Stomach (tissue), 9 donors: ENCODE measurements around the gene TP73. TPM values are rescaled to one million over a fixed set of nuclear protein-coding genes. Genes with fewer than 3 reads are reported as not detected.

Source experiments
- DNase-seq, 2 donors: peaks; one replicate each; pipeline versions ENCODE4 v3.0.0 to v3.0.0-alpha.2; 2013 to 2019
- H3K27ac ChIP-seq, 5 donors: fragments of 200-600 bp in 4 of 5; sonication (generic) in 4 of 5; one replicate each; pipeline ENCODE4 v1.5.1; 2013 to 2019; ENCODE audit warnings: mild to moderate bottlenecking in 1 of 5, moderate library complexity in 1 of 5
- H3K27me3 ChIP-seq, 3 donors: fragments of 200-600 bp; sonication (generic); one replicate each; pipeline ENCODE4 v1.5.1; 2017 to 2019; ENCODE audit warnings: mixed run types in 1 of 3
- H3K36me3 ChIP-seq, 4 donors: fragments of 200-600 bp; sonication (generic); 1 replicate in 3 of 4; 2 replicates in 1 of 4; pipeline ENCODE4 v1.5.1; 2016 to 2019
- H3K4me1 ChIP-seq, 4 donors: fragments of 200-600 bp; sonication (generic); one replicate each; pipeline ENCODE4 v1.5.1; 2016 to 2019
- H3K4me3 ChIP-seq, 4 donors: fragments of 200-600 bp; sonication (generic) in 3 of 4; one replicate each; pipeline ENCODE4 v1.5.1; 2016 to 2019; ENCODE audit warnings: mild to moderate bottlenecking in 1 of 4
- H3K9me3 ChIP-seq, 4 donors: fragments of 200-600 bp; sonication (generic); one replicate each; pipeline ENCODE4 v1.5.1; 2016 to 2019
- CTCF ChIP-seq, 7 experiments: fragments of 450-650 bp in 4 of 7; fragments of 200-600 bp in 3 of 7; sonication (generic) in 3 of 7; IDR thresholded peaks; one replicate each; pipeline ENCODE4 v1.5.1; 2016 to 2019; ENCODE audit warnings: antibody characterized with exemption in 7 of 7, control low read depth in 2 of 7, mild to moderate bottlenecking in 1 of 7
- EP300 ChIP-seq: sonication (generic); formaldehyde crosslinking; IDR thresholded peaks from one replicate; pipeline ENCODE4 v1.6.1; 2017; ENCODE audit warnings: antibody characterized with exemption
- POLR2A ChIP-seq, 4 donors: fragments of 450-650 bp; IDR thresholded peaks; one replicate each; pipeline ENCODE4 v1.6.1; 2016; ENCODE audit warnings: antibody characterized with exemption in 4 of 4, control low read depth in 2 of 4, mild to moderate bottlenecking in 1 of 4, moderate library complexity in 1 of 4
- POLR2AphosphoS5 ChIP-seq, 3 donors: sonication (generic); formaldehyde crosslinking; IDR thresholded peaks; one replicate each; pipeline ENCODE4 v1.6.1; 2016; ENCODE audit warnings: antibody characterized with exemption in 3 of 3
- WGBS, 5 donors: extraction: QIAGEN DNeasy Blood & Tissue Kit in 3 of 5; methylation state at CpG; one replicate each; pipeline versions ENCODE4 v1.1.5 to v1.1.7; 2013 to 2018; 5-methylcytosine and 5-hydroxymethylcytosine counted together
- intact Hi-C: fragments of 100-400 bp; cut with DNase I; formaldehyde crosslinking; loops from one replicate; pipeline ENCODE4 v1.15.1; 2023; ENCODE audit warnings: low total_unique reads
- polyA plus RNA-seq, 3 donors: library from polyadenylated mRNA; stranded (reverse); fragments of 200-250 nt; gene quantifications; one replicate each; pipeline ENCODE4 v1.2.3, GENCODE V29; 2013
- total RNA-seq, 5 donors: library from RNA; depleted of rRNA; stranded (reverse); fragments of >200 nt; gene quantifications; one replicate each; pipeline versions ENCODE4 v1.1.0 to v1.2.3, GENCODE V29; 2014 to 2016
- donor health status: healthy with polysubstance abuse.
- donor health status: Bipolar disorder and iron deficiency.
- donor health status: healthy.

TP73 gene
- total and polyA plus RNA-seq, 8 donors: 0.25 to 9.8 (median 1.4) TPM; not detected in 4

- peaks cover 0 to 74% (median 25%) of the 10 kb centered on the region in 3 donors for H3K27me3 ChIP-seq
- H3K4me3 ChIP-seq: no peak overlapping the region
- no peak overlapping the region for H3K27ac ChIP-seq
- no peak for TF ChIP-seq POLR2AphosphoS5 (IDR thresholded peaks at IDR 0.05)
- no peak for TF ChIP-seq CTCF (IDR thresholded peaks at IDR 0.05)
- TF ChIP-seq POLR2A (IDR thresholded peaks at IDR 0.05): no peak
- TF ChIP-seq EP300: no peak
- H3K4me1 ChIP-seq: no peaks in the 10 kb centered on the region
- peaks cover 0 to 7% (median 0%) of the 10 kb centered on the region in 4 donors for H3K9me3 ChIP-seq
- DNase-seq: no peak
- WGBS, 5 donors: 67 to 82% (median 80%) methylated on average over 20 to 21 of the region's 21 CpGs
- H3K36me3 ChIP-seq: no peaks in the 10 kb centered on the region
- intact Hi-C loops: no loop called here
These were observed 104.1 kb downstream of the TP73 start for GRCh38 chr1:3756394-3756793.

GRCh38 chr1:3759164-3759563, 106.8 kb downstream of the TP73 start:
- peaks cover 0 to 79% (median 22%) of the 10 kb centered on the region in 3 donors for H3K27me3 ChIP-seq
- no peak for DNase-seq
- intact Hi-C loops: no loop called here
- H3K4me1 ChIP-seq: no peaks in the 10 kb centered on the region
- WGBS, 5 donors: 81 to 90% (median 85%) methylated on average over 6 of the region's 6 CpGs
- no peak overlapping the region for H3K27ac ChIP-seq
- no peak for TF ChIP-seq EP300
- no peak for TF ChIP-seq POLR2A (IDR thresholded peaks at IDR 0.05)
- H3K4me3 ChIP-seq: no peak overlapping the region
- H3K9me3 ChIP-seq: peaks cover 0 to 7% (median 0%) of the 10 kb centered on the region in 4 donors
- no peaks in the 10 kb centered on the region for H3K36me3 ChIP-seq

GRCh38 chr1:3759796-3760195, 107.5 kb downstream of the TP73 start:
- Histone ChIP-seq H3K9me3 (peaks cover 0 to 7% (median 0%) of the 10 kb centered on the region in 4 donors), H3K4me1 (no peaks in the 10 kb centered on the region), H3K4me3 (no peak overlapping the region), H3K36me3 (no peaks in the 10 kb centered on the region), H3K27me3 (peaks cover 0 to 73% (median 22%) of the 10 kb centered on the region in 3 donors), H3K27ac (no peak overlapping the region)
- DNase-seq: no peak
- WGBS, 5 donors: 64 to 68% (median 66%) methylated on average over 6 of the region's 6 CpGs
- no peak for TF ChIP-seq EP300
- no peak for TF ChIP-seq POLR2A (IDR thresholded peaks at IDR 0.05)
- TF ChIP-seq CTCF (IDR thresholded peaks at IDR 0.05): no peak
- no peak for TF ChIP-seq POLR2AphosphoS5 (IDR thresholded peaks at IDR 0.05)
- intact Hi-C loops: no loop called here

GRCh38 chr1:3761296-3762010, 109.1 kb downstream of the TP73 start:
- DNase-seq: no peak
- Histone ChIP-seq H3K27ac (no peak overlapping the region), H3K4me1 (no peaks in the 10 kb centered on the region), H3K4me3 (no peak overlapping the region), H3K27me3 (peaks cover 0 to 56% (median 11%) of the 10 kb centered on the region in 3 donors), H3K9me3 (peaks cover 0 to 7% (median 0%) of the 10 kb centered on the region in 4 donors), H3K36me3 (no peaks in the 10 kb centered on the region)
- TF ChIP-seq POLR2A (IDR thresholded peaks at IDR 0.05) (no peak), POLR2AphosphoS5 (IDR thresholded peaks at IDR 0.05) (no peak), EP300 (no peak), CTCF (IDR thresholded peaks at IDR 0.05) (no peak)
- intact Hi-C loops: no loop called here
- WGBS, 5 donors: 78 to 85% (median 82%) methylated on average over 17 of the region's 17 CpGs
